SK-N-SH treated with all-trans-retinoic acid at 6 μM for 48 hours (cell line): ENCODE measurements around the gene RPL35.

Source experiments
- ARNTL ChIP-seq: fragments of 450-650 bp; formaldehyde crosslinking; IDR thresholded peaks from 2 replicates; pipeline ENCODE4 v1.5.0; 2020; ENCODE audit warnings: low read depth, mild to moderate bottlenecking, moderate library complexity, borderline replicate concordance
- BACH2 ChIP-seq: fragments of 250-450 bp; sonication (Bioruptor Pico); IDR thresholded peaks from 2 replicates; pipeline ENCODE4 v1.9.0; 2021; ENCODE audit warnings: mild to moderate bottlenecking, borderline replicate concordance
- CSDC2 ChIP-seq: fragments of 250-450 bp; sonication (Bioruptor Pico); IDR thresholded peaks from 2 replicates; pipeline ENCODE4 v1.5.0; 2020; ENCODE audit warnings: mild to moderate bottlenecking, moderate library complexity
- ESRRG ChIP-seq: fragments of 250-450 bp; sonication (Bioruptor Pico); IDR thresholded peaks from 2 replicates; pipeline ENCODE4 v1.6.1; 2021; ENCODE audit warnings: mild to moderate bottlenecking
- ISL1 ChIP-seq: fragments of 250-450 bp; sonication (Bioruptor Pico); IDR thresholded peaks from 2 replicates; pipeline ENCODE4 v2.1.2; 2022; ENCODE audit warnings: mild to moderate bottlenecking, moderate library complexity
- RARB ChIP-seq: fragments of 250-450 bp; sonication (Bioruptor Pico); IDR thresholded peaks from 2 replicates; pipeline ENCODE4 v1.8.0; 2021; ENCODE audit warnings: mild to moderate bottlenecking, moderate library complexity
- ZC3H10 ChIP-seq: fragments of 250-450 bp; sonication (Bioruptor Pico); IDR thresholded peaks from 2 replicates; pipeline ENCODE4 v1.5.1; 2021; ENCODE audit warnings: mild to moderate bottlenecking, moderate library complexity
- ZFP3 ChIP-seq: fragments of 250-450 bp; sonication (Bioruptor Pico); IDR thresholded peaks from 2 replicates; pipeline ENCODE4 v1.5.0; 2020; ENCODE audit warnings: mild to moderate bottlenecking, moderate library complexity
- ZFP30 ChIP-seq: fragments of 450-650 bp; formaldehyde crosslinking; IDR thresholded peaks from 2 replicates; pipeline ENCODE4 v1.5.0; 2022; ENCODE audit warnings: mild to moderate bottlenecking, moderate library complexity
- ZNF565 ChIP-seq: fragments of 450-650 bp; formaldehyde crosslinking; conservative IDR thresholded peaks from 2 replicates; pipeline ENCODE4 v1.5.0; 2020; ENCODE audit warnings: low read depth, mild to moderate bottlenecking, moderate library complexity
- ZNF70 ChIP-seq: fragments of 450-650 bp; formaldehyde crosslinking; IDR thresholded peaks from 2 replicates; pipeline ENCODE4 v1.5.0; 2020; ENCODE audit warnings: mild to moderate bottlenecking, moderate library complexity
- TF ChIP-seq, protein P1 (sequence below): fragments of 250-450 bp; sonication (Bioruptor Pico); IDR thresholded peaks from 2 replicates; pipeline ENCODE4 v1.8.0; 2020; ENCODE audit warnings: mild to moderate bottlenecking, moderate library complexity, borderline replicate concordance
- TF ChIP-seq, protein P2 (sequence below): fragments of 250-450 bp; sonication (Bioruptor Pico); IDR thresholded peaks from 2 replicates; pipeline ENCODE4 v1.5.1; 2020; ENCODE audit warnings: low read depth, mild to moderate bottlenecking, moderate library complexity

DNA sequence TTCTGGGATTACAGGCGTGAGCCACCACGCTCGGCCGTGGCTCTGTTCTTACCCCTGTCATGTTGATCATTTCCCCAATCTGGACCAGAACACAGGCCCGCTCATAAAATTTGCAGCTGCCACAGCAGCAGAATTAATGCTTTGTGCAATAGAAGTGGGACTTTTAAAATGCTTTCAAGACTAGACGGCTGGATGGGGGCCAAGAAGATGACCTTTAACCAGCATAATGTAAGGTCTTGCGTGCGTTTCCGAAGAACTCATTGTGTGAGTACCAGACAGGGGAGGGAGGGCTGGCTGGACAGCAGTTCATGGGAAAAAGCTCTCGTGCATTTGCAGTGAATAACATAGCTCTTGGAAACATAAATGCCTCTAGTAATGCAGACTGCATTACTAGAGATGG, 12.0 kb downstream of the RPL35 start:
- TF ChIP-seq CSDC2 (no peak), ESRRG (CRISPR knock-in tag) (no peak), RARB (no peak), ZC3H10 (CRISPR knock-in tag) (no peak), BACH2 (no peak), ZNF70 (no peak), ZFP30 (CRISPR knock-in tag) (no peak), ZNF565 (no peak), ZFP3 (CRISPR knock-in tag) (no peak), ARNTL (CRISPR knock-in tag) (no peak), ISL1 (no peak)
- TF ChIP-seq, protein P1, sequence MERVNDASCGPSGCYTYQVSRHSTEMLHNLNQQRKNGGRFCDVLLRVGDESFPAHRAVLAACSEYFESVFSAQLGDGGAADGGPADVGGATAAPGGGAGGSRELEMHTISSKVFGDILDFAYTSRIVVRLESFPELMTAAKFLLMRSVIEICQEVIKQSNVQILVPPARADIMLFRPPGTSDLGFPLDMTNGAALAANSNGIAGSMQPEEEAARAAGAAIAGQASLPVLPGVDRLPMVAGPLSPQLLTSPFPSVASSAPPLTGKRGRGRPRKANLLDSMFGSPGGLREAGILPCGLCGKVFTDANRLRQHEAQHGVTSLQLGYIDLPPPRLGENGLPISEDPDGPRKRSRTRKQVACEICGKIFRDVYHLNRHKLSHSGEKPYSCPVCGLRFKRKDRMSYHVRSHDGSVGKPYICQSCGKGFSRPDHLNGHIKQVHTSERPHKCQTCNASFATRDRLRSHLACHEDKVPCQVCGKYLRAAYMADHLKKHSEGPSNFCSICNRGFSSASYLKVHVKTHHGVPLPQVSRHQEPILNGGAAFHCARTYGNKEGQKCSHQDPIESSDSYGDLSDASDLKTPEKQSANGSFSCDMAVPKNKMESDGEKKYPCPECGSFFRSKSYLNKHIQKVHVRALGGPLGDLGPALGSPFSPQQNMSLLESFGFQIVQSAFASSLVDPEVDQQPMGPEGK (CRISPR knock-in tag): no peak
- TF ChIP-seq, protein P2, sequence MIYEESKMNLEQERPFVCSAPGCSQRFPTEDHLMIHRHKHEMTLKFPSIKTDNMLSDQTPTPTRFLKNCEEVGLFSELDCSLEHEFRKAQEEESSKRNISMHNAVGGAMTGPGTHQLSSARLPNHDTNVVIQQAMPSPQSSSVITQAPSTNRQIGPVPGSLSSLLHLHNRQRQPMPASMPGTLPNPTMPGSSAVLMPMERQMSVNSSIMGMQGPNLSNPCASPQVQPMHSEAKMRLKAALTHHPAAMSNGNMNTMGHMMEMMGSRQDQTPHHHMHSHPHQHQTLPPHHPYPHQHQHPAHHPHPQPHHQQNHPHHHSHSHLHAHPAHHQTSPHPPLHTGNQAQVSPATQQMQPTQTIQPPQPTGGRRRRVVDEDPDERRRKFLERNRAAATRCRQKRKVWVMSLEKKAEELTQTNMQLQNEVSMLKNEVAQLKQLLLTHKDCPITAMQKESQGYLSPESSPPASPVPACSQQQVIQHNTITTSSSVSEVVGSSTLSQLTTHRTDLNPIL (CRISPR knock-in tag): no peak
